Stimulated activated CD8-positive, alpha-beta memory T cell treated with anti-CD3 and anti-CD28 coated beads, Interleukin-12 subunit alpha, Interleukin-12 subunit beta, amount 100 ng/mL, for 24 hours (primary cell): Measurements from ENCODE around the gene CSF1.

Source experiments
- DNase-seq: peaks from one replicate; pipeline ENCODE4 v3.0.0-alpha.2; 2020; ENCODE audit errors: extremely low read depth

CSF1 gene

DNA sequence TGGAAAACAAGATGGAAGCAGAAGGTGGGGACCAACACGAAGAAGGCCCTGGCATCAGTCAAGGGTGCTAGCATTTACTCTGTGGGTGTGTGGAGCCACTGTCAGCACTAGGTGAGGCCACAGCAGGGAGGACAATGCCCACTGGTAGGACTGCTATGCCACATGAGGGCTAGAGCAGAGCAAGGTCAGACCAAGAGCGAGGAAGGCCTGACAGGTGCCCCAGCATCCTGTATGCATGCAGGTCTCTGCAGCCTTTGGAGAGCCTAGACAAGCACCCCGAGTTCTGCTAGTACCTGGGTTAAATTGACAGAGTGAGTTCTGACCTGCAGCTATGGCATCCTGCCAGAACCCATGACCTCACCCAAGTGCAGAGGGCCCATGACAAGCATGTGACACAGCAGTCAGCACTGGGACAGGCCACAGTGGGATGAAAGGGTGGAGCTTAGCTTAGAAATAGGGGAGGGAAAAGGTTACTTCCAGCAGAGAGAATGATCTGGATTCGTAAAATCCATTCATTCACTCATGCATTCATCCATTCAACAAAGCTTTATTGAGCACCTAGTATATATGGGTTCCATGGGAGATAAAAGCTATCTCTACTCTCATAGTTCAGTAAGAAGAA, 9.0 kb upstream of the CSF1 start:
- DNase-seq: no peak

DNA sequence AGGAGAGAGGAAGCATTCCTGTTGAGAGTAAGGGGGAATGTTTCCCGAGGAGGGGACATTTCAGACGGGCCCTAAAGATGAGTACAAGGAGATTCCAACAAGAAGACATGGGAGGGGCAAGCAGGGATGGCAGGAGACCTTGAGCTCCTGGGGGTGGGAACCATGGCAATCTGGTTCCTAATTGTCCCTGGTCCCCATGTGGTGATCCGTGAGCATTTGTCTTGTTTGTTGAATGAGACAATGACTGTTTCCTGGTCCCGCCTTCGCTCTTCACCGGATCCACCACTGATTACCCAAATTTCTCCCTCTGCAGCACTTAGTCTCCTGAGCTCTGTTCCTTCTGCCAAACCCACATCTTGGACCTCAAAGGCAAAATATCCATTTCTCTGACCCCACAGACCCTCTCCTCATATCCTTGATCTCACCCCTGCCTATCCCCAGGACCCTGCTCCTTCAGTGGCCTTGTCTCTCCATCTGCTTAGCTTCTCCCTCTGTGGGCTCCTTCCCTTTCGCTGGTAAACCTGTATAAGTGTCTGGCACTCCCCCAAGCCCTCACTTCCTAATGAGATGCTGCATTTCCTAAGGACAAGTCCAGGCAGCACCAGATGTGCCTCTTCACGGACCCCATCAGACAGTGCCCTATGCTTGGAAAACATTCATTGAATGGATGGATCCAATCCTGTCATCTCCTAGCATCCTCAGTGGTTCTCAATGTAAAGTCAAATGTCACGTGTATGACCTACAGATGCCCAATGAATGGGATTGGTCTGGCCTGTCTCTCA, 8.3 kb upstream of the CSF1 start:
- DNase-seq: no peak

DNA sequence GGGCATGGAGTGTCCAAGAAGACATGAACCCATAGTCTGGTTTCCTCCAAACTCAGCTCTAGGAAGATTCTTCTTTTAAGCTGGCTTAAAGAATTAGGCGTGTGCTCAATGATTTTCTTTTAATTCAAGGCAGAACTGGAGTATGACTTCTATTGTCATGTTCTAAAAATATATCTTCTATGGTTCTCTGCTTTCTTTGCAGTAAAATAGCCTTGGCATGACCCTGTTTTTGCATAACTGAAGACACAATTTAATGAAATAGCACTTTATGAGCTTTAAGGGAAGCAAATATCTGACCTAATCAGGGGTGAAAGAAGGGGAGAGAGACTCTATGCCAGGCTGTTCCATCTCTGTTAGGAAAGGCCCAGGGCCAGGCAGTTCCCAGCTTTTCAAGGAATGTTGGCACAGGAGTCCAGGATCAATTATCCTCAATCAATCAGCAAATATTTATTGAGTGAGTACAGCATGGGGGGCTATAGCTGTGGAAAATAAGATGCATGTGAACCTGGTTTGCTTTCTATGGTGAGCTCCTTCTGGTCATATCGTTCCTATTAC, 7.2 kb upstream of the CSF1 start:
- DNase-seq: no peak

DNA sequence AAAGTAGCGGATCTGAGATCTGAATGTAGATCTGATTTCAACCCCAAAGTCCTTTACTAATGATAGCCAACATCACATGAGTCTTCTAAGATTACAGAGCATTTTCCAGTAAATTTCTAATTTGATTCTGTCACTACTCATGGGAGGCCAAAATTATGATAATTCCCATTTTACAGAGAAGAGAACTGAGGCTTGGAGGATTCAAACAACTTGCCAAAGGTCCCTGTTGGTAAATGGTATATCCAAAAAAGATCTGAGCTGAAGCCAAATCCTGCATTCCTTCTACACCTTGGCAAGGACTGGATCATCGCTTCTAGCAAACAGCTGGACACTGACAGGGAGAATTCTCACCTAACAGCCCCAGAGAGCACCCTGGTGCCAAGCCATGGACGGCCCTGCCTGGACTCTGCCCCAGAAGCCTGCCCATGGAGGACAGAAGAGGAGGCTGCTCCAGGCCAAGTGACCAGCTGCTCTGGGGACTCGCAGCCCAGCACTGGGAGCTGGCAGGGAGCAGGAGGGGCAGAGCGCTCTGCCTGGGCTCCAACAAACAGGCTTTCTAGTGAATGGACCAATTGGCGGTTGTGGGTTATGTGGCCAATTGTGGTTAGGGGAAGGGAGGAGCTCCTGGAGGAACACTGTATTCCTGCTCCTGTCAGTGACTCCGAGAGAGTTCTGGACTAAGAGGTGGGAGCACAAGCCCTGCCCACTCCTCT, 6.4 kb upstream of the CSF1 start:
- no peak for DNase-seq

DNA sequence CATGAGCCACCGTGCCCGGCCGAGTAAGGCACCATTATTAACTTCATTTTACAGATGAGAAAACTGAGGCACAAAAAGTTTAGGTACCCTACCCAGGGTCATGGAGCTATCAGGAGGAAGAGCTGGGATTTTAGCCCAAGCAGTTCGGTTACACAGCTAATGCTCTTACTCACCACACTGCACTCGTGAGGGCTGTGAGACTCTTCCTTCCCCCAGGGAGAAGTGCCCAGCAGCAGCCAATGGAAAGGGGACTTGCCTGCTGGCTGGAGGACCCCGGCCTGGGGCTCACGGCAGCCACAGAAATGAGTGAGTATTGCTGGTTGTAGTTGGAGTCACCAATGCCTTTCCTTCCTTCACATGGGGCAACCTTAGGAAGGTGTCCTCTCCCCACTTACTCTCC, 5.2 kb upstream of the CSF1 start:
- DNase-seq: no peak

DNA sequence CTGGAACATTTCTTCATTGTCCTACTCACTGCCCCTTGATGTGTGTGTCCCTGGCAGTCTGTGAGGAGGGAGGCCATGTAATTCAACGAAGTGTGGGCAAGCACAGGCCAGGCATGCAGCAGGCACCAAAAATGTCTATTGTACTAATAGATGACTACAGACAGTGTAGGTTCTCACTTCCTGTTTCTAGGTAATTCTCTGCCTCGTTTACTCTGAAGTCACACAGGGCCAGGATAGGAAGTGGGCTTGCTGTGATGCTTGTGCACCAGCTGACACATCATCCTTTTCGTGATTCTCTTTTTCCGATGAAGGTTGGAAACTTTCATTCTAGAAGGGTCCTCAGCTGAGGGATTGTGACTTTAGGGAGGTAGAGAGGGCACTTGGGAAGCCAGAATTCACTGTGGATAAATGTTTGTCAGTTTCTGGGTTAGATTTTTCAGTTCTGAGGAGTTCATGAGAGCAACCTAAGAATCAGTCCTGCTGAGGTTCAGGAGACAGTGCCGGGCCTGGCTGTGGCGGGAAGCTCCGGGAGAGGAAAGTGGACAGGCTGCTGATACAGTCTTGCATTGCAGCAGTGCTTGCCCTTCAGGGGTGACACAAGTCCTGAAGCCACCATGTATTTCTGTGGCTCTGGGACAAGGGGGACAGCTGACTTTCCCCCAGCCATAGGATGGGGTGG, 4.3 kb upstream of the CSF1 start:
- no peak for DNase-seq

DNA sequence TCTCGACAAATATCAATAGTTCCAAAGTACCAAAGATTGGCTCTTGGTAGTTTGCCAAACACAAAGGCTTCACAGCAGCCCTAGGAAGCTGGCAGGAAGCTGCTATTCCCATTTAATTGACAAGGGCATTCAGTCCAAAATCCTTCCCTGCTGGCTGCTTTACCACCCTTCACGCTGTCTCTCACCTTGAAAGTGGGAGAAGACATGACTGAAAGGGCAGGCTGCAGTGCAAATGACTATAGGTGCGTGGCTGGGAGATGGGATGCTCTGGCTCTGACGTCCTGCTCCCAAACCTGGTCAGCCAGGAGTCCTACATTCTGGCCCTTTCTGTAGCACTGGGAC, 3.8 kb upstream of the CSF1 start:
- DNase-seq: no peak

DNA sequence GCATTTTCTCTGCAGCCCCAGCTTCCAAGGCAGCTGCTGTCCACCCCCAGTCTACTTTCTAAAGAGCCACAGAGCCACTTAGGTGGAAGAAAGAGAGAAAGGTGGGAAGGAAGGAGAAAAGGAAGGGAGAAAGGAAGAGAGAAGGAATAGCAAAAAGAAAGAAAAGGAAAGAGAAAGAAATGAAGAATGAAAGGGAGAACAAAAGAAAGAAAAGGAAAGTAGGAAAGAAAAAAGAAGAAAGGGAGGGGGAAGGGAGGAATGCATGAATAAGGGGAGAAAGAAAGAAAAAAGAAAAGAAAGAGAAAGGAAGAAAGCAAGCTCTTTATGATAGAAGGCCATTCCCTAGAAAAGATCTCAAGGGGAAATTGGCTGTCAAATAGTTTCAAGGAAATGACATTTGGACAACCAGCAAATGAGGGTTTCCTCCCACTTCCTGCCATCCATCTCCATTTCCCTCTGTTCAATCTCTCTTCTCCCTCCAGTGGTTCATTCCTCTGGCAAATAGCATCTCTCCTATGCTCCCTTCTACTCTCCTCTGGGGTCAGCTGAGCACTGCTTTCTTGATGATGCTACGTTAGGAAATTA, 3.4 kb upstream of the CSF1 start:
- DNase-seq: no peak

DNA sequence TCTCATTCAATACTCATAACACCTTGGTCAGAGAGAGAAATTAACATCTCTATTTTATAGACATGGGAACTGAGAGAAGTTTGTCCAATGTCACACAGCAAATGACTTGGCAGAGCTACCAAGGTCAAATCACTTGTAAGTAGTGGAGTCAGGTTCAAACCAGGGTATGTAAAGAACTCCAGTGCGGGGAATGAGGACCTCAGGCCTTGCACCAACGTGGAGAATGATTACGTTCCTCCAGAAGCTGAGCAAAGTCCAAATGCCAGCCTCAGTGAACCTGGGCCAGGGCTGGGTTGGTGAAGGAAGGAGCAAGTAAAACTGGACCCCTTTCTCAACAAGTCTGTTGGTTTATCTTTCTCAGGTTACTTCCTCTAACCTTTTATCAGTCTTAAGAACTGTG, 1.8 kb upstream of the CSF1 start:
- DNase-seq: no peak

DNA sequence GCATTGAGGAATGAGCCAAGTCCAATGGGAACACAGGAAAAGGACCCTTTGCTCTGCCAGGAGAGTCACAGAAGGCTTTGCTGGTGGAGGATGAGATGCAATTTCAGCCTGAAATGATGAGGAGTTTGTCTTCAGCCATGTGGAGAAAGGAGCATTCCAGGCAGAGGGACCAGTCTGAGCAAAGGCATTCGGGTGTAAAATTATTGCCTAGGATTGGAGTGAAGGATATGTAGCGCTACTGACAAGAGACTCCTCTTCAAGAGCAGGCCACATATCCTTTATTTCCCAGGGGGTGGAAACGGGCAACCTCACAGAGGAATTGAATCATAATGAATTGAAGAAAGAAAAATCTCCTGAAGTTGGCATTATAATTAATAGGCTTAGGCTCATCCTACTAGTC, 1.1 kb upstream of the CSF1 start:
- DNase-seq: no peak

DNA sequence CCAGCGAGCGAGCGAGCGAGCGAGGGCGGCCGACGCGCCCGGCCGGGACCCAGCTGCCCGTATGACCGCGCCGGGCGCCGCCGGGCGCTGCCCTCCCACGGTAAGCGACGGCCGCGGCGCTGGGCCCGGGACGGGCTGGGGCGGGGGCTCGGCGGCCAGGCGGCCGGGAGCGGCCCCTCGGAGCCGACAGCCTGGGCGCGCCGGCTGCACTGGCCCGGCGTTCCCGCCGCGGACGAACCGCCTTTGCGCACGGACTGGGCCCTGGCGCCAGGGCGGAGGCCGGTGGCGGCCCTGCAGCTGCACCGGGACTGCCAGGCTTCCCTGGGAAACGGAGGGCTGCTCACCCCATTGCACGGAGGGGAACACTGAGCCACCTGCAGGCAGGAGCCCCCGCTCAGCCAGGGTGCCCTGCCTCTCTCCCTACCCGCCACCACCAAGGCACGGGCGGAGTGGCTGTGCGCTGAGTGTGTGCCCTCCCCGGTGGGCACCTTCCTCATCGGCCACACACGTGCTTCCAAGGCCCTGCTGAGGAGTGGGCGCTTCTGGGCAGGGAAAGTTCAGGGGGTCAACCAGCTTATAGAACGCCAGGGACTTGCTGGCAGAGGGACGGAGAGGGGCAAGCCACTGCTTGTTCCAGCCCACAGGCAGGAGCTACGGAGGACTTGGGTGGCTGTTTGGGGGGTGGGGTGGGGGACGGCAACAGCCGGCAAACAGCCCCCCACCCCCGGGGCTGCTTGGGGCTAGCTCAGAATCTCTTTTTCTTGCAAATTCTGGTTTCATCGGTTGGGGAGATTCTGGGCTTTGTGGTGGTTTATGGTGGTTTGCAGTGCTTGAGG, 532 bp downstream of the CSF1 start:
- DNase-seq: no peak

DNA sequence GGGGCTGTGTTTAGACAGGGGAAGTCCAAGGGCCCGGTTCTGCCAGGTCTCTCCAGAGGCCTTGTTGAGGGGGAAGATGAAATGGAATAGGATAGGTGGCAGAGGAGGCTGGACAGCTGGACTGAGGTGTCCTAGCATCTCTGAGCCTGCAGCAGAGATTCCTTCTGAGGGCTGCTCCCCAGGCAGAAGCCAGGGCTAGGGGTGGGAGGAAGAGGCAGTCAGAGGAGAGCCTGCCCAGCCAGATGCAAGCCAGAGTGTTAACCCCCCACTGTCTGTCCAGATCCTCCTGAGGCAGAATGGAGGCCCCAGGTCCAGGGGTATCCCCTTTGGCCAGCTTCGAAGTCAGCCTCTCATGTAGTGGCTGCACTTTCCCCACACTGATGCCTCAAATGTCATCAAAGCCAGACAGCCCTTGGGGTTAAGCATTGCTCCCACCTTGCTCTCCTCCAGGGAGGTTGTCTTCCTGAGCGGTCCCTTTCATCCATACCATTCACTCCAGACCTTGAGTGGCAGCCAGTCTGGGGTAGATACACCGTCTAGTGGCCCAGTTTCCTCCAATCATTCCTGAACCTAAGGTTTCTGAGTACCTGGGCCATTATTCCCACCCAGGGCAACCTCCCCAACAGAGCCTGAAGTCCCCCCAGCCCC, 1.7 kb downstream of the CSF1 start:
- no peak for DNase-seq

DNA sequence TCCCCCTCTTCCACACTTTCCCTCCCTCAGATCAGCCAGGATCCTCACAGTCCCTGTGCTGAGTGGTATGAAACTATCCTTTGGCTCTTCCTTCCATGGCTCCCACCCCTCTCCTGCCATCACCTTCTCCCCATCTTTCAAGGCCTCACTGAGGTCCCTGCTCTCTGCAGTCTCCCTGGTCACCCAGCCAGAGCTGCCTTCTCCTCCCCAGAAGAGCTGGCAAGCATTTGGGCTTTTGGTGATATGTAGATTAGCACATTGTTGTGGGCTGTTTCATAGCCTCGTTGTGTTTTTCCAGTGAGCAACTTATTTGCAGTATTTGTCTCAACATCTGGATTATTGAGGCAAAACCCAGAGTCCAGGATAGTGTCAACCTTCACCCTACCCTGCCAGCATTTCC, 2.2 kb downstream of the CSF1 start:
- DNase-seq: no peak

DNA sequence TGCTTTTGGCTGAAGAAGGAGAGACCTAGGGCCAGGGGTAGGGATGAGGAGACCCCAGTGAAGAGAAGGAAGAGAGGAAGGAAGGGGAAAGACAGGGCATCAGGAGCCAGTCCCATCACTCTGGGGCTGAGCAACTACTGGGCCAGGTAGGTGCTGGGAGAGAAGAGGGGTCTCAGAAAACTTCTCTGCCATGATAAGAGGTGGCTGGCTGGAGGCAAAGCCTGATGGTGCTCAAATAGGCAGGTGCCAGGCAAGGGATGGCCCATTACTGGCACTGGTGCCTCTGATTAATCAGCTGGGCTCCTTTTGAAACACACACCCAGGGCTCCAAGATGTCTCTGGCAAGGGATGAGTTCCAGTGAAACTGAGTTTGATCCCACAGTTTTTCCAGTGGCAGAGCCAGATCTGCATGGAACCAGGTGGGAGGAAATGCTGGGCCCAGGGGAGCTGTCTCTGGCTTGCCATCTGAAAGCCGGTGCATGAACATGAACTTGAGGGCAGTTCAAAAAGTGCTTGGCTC, 2.8 kb downstream of the CSF1 start:
- no peak for DNase-seq

DNA sequence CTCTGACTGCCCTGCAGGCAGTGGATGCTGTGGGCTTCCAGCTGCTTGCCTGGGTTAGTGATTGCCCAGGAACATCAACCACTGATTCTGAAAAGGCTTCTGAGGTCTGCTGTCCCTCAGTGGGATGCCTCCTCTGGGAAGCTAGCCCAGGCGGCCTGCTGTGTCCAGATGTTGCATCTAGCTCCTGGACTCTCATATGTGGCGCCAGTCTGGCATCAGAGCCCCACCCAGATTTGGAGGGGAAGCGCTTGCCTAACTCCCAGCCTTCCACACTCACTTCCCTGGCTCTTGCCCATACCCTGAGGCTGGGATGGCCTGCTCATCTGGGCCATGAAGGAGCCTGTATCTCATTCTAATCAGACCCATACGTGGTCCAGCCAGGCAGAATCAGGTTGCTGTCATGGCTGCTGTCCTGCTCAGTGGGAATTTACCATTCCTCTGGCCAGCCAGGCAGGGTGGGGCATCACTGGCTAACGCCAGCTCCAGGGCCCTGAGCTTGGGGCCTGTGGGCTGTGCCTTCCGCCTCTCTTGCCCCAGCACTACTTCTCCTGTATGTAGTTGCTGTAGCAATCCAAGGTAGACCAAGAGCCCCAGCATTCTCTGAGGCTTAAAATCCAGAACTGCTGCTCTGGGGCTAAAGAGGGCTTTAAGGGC, 4.1 kb downstream of the CSF1 start:
- DNase-seq: no peak

DNA sequence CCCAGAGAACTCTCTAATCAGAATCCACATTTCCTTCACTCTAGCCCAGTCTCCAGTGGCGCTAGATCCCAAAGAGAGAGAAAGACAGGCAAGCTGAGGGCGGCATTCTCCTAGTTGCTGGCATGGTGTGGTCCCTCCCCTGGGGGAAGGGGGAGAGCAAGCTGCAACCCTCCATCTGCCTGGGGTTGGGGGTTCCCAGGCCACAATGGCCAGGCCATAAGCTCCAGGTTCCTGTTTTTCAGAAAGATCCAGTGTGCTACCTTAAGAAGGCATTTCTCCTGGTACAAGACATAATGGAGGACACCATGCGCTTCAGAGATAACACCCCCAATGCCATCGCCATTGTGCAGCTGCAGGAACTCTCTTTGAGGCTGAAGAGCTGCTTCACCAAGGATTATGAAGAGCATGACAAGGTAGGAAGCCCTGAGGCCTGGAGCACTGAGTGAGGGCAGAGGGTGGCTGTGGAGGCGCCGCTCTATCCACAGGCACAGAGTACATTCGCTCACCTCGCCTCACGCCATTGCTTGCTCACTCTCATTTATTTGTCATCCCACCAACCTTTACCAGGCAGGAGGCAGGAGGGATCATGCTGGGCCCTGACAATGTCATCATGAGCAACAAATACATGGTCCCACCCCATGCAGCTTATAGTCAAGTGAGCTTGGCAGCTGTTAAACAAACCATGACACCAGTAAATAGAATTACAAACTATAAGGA, 6.6 kb downstream of the CSF1 start:
- DNase-seq: no peak

DNA sequence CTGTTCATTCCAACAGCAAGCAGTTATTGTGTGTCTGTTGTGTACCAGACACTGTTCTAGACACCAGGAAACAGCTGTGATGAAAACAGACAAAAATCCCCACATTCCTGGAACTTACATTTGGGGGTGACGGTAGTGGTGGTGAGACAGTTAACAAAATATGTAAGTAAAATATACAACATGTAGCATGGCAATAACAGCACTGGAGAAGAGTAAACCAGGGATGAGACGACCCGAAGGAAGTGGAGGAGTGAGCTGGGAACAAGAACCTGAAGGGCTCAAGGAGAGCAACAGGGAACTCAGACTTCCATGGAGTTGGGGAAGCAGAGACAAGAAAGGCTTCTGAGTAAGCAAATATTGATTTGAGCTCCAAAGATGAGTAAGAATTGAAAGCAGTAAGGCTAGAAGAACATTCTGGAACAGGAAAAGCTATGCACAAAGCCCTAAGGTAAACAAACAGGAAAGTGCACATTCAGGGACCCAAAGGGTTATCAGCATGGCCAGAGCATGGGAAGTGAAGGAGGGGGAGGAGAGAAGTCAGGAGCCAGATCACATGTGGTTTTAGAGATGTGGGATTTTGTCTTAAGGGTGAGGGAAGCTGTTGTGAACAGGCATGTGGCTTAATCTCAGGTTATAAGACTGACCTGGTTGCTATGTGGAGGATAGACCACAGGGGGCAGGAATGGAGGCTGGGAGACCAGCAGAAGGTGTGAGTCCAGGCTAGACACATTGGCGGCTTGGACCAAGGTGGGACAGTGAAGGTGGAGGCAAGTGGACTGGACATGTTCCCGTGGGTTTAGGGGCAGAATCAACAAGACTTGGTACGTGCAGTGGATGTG, 7.3 kb downstream of the CSF1 start:
- no peak for DNase-seq

DNA sequence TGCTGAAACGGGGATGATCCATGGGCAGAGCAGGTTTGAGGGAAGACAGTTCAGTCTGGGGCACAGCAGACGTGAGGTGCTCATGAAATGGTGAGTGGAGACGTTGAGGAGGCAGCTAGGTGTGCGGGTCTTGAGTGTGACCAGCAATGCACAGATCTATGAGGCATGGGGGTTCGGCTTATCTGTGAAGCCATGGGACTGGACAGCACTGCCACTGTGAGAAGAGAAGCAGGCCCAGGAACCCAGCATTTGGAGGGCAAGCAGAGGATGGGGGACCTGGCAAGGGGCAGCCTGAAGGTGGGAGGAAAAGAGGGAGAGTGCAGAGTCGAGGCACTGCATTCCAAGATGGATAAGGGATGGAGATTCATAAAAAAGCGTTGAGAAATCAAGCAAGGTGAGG, 8.0 kb downstream of the CSF1 start:
- no peak for DNase-seq
